HFFc6 (cell line): Measurements from ENCODE around the gene ANKS1A. TPM values are rescaled to one million over a fixed set of nuclear protein-coding genes. Genes with fewer than 3 reads are reported as not detected.
"Not testable (repeated sequence)": the region's sequence is repeated elsewhere in the genome, so short reads cannot be mapped to it uniquely, and the experiment has no call there.

ENCODE experiments used
- DNase-seq: peaks from one replicate; pipeline ENCODE4 v3.0.0-alpha.2; 2018
- H3K27ac Mint-ChIP-seq: 2 replicates; pipeline ENCODE4 v1.8.0; 2020; ENCODE audit warnings: mild to moderate bottlenecking, mixed read lengths
- H3K27me3 Mint-ChIP-seq: 2 replicates; pipeline ENCODE4 v1.8.0; 2021; ENCODE audit warnings: mild to moderate bottlenecking, moderate library complexity, mixed read lengths; ENCODE audit not compliant: insufficient read depth
- H3K36me3 Mint-ChIP-seq: 2 replicates; pipeline ENCODE4 v1.8.0; 2021; ENCODE audit warnings: low read depth, mixed read lengths
- H3K4me1 Mint-ChIP-seq: 2 replicates; pipeline ENCODE4 v1.8.0; 2020; ENCODE audit warnings: low read depth, mixed read lengths
- H3K4me3 Mint-ChIP-seq: 2 replicates; pipeline ENCODE4 v1.8.0; 2020; ENCODE audit warnings: mild to moderate bottlenecking, moderate library complexity, mixed read lengths
- H3K9me3 Mint-ChIP-seq: 2 replicates; pipeline ENCODE4 v1.8.0; 2020; ENCODE audit warnings: mild to moderate bottlenecking, mixed read lengths
- total RNA-seq, 6 experiments: library from RNA; stranded (reverse); fragmentation: NEBNext Ultra II Directional; extraction: Animal tissue kit (Norgen Biotek cat#: 25700); gene quantifications; 2 replicates in 1 of 6; 3 replicates in 5 of 6; pipeline ENCODE4 v1.2.3, GENCODE V29; 2021
- TF ChIP-seq, protein P1 (sequence below): fragments of 200-600 bp; sonication (generic); IDR thresholded peaks from 2 replicates; pipeline ENCODE4 v1.5.0; 2021; ENCODE audit warnings: antibody characterized with exemption, mild to moderate bottlenecking

ANKS1A gene
- total RNA-seq, 6 experiments from 2014 or later: 11.6 to 13.5 (median 13.1) TPM

DNA sequence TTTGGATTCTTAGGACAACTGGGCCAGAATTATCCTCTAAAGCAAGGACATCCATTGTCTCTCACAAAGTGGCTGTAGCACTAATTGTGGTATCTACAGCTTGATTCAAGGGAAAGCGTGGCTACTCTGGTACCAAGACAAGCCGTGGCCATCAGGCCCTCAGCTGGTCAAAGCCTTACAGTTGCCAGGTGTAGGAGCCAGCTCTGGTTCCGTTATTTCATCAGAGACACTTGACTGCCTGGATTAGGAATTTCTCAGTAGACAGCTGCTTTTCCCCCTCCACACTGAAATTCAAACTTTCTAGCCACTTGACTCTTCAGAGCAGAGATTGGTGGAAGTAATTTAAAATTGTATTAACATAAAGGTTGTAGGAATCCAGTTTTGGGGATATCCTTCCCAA, 104.2 kb downstream of the ANKS1A start:
- Mint-ChIP-seq H3K36me3 (0 out of 2 replicates have a peak, but pooled peaks cover 8% of the 10 kb centered on the region), H3K4me3 (no peak overlapping the region), H3K9me3 (no peaks in the 10 kb centered on the region)

DNA sequence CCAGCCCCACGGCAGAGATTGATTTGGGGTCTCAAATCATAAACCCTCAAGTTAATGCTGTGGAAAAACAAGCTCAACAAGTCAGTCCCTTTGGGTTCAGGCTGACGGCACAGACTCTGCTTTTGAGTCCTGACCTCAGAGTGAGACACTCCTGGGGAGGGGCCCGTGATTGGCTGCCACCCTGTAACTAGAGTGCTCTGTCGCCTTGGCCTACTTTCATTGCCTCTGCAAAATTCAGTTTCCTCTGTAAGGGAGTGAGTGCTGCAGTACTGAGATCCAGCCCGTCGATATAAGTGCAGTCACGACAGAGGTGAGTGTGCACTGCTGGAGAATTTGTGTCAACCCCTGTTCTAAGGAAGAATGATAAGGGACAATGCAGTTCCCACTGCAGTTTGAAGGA, 105.6 kb downstream of the ANKS1A start:
- Mint-ChIP-seq H3K36me3 (peaks cover 13% of the 10 kb centered on the region; the same call in 1 of the 2 replicates), H3K4me3 (no peak overlapping the region), H3K9me3 (no peaks in the 10 kb centered on the region), H3K27me3 (no peaks in the 10 kb centered on the region; the same call in 1 of the 2 replicates), H3K27ac (no peak overlapping the region), H3K4me1 (peaks cover 11% of the 10 kb centered on the region)
- TF ChIP-seq, protein P1, sequence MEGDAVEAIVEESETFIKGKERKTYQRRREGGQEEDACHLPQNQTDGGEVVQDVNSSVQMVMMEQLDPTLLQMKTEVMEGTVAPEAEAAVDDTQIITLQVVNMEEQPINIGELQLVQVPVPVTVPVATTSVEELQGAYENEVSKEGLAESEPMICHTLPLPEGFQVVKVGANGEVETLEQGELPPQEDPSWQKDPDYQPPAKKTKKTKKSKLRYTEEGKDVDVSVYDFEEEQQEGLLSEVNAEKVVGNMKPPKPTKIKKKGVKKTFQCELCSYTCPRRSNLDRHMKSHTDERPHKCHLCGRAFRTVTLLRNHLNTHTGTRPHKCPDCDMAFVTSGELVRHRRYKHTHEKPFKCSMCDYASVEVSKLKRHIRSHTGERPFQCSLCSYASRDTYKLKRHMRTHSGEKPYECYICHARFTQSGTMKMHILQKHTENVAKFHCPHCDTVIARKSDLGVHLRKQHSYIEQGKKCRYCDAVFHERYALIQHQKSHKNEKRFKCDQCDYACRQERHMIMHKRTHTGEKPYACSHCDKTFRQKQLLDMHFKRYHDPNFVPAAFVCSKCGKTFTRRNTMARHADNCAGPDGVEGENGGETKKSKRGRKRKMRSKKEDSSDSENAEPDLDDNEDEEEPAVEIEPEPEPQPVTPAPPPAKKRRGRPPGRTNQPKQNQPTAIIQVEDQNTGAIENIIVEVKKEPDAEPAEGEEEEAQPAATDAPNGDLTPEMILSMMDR: no peak
- no peak for DNase-seq

More for the DNA sequence above, 104.2 kb downstream of the ANKS1A start:
- no peak overlapping the region for H3K27ac Mint-ChIP-seq
- H3K4me1 Mint-ChIP-seq: peaks cover 11% of the 10 kb centered on the region
- no peaks in the 10 kb centered on the region; the same call in 1 of the 2 replicates for H3K27me3 Mint-ChIP-seq
- DNase-seq: no peak
- TF ChIP-seq, protein P1: no peak

DNA sequence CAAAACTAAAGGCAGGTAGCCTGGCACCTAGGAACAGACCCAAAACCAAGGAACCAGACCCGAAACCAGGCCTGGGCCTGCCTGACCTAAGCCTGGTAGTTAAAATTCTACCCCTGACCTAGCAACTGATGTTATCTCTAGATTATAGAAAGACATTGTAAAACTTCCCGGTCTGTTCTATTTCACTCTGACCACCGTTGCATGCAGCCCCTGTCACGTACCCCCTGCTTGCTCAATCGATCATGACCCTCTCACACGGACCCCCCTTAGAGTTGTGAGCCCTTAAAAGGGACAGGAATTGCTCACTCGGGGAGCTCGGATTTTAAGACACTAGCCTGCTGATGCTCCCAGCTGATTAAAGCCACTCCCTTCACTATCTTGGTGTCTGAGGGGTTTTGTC, 109.4 kb downstream of the ANKS1A start:
- peaks cover 13% of the 10 kb centered on the region; the same call in 1 of the 2 replicates for H3K36me3 Mint-ChIP-seq
- not testable (repeated sequence) for DNase-seq, H3K9me3 Mint-ChIP-seq, H3K27ac Mint-ChIP-seq, H3K4me1 Mint-ChIP-seq, H3K4me3 Mint-ChIP-seq, H3K27me3 Mint-ChIP-seq

DNA sequence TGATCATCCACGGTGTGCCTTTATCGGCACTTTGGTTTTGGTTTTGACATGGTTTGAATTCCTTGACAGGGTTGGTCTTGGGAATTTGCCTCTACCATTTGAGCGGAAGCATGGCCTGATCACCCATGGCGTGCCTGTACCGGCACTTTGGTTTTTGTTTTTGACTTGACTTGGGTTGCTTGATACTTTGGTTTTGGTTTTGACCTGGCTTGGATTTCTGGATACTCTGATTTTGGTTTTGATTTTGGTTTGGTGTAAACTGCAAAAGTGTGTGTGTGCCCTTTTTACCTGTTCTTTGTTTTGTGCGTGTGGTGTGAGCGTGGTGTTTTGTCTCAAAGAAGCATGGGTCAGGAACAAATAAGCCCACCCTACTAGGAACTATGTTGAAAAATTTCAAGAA, 110.1 kb downstream of the ANKS1A start:
- DNase-seq, H3K4me3 Mint-ChIP-seq, H3K27me3 Mint-ChIP-seq, H3K36me3 Mint-ChIP-seq, H3K27ac Mint-ChIP-seq, H3K9me3 Mint-ChIP-seq, H3K4me1 Mint-ChIP-seq: not testable (repeated sequence)

DNA sequence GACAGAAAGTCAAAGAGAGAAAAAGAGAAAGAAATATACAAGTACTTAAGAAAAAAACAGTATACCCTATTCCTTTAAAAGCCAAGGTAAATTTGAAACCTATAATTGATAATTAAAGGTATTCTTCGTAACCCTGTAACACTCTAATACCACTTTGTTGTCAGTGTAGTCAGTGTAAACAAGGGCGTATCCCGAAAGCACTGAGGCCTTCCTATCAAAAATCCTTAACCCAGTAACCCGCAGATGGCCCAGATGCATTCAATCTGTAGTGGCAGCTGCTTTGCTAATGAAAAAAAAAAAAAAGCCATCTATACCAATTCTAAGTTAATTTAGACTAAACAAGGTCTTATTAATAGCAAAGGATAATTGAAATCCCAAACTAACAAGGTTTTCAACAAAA, 110.9 kb downstream of the ANKS1A start:
- not testable (repeated sequence) for H3K36me3 Mint-ChIP-seq, H3K27ac Mint-ChIP-seq, H3K9me3 Mint-ChIP-seq, H3K4me3 Mint-ChIP-seq, H3K27me3 Mint-ChIP-seq, H3K4me1 Mint-ChIP-seq, DNase-seq

DNA sequence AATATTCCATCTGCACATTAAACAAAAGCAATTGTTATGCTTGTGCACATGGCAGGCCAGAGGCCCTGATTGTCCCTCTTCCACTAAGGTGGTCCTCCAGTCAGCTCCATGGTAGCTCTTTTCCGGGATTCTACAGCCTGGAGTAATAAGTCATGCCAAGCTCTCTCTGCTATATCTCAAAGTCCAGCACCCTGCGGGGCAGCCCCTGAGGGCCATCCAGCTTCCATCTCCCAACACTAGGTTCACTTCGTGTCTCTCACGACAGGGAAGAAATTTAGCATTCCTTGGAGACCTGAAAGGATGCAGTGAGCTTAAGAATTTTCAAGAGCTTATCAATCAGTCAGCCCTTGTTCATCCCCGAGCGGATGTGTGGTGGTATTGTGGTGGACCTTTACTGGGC, 112.3 kb downstream of the ANKS1A start:
- H3K9me3 Mint-ChIP-seq, H3K4me3 Mint-ChIP-seq, H3K27me3 Mint-ChIP-seq, DNase-seq, H3K27ac Mint-ChIP-seq, H3K36me3 Mint-ChIP-seq, H3K4me1 Mint-ChIP-seq: not testable (repeated sequence)

DNA sequence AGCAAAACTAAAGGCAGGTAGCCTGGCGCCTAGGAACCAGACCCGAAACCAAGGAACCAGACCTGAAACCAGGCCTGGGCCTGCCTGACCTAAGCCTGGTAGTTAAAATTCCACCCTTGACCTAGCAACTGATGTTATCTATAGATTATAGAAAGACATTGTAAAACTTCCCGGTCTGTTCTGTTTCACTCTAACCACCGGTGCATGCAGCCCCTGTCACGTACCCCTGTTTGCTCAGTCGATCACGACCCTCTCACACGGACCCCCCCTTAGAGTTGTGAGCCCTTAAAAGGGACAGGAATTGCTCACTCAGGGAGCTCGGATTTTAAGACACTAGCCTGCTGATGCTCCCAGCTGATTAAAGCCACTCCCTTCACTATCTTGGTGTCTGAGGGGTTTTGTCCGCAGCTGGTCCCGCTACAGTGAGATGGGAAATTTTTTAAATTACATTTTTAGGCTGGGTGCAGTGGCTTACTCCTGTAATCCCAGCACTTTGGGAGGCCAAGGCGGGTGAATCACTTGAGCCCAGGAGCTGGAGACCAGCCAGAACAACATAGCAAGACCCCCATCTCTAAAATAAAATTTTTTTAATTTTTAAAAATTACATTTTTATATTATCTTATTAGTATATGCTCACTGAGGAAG, 115.0 kb downstream of the ANKS1A start:
- H3K4me3 Mint-ChIP-seq, H3K27ac Mint-ChIP-seq, DNase-seq, H3K27me3 Mint-ChIP-seq, H3K36me3 Mint-ChIP-seq, H3K9me3 Mint-ChIP-seq, H3K4me1 Mint-ChIP-seq: not testable (repeated sequence)

DNA sequence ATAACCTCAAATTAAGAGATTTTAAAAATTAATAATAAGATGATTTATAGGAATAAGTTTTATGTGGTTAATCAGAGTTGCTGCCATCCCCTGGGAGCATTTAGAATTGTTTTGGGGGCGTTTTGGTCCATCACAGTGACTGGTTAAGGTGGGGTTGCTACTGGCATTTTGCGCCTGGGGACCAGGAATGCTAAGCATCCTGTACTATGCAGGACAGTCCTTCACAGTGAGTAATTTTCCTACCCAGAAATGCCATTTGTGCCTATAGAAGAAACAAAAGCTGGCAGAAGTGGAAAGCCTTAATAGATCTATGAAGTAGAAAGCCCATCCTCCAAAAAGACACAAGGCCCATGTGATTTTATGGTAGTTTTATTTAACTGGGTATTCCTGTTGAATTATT, 118.0 kb downstream of the ANKS1A start:
- H3K9me3 Mint-ChIP-seq: no peaks in the 10 kb centered on the region
- no peak for DNase-seq
- peaks cover 18% of the 10 kb centered on the region for H3K4me1 Mint-ChIP-seq
- 0 out of 2 replicates have a peak, but pooled peaks cover 3% of the 10 kb centered on the region for H3K36me3 Mint-ChIP-seq
- no peaks in the 10 kb centered on the region for H3K27me3 Mint-ChIP-seq
- no peak overlapping the region for H3K27ac Mint-ChIP-seq
- no peak overlapping the region for H3K4me3 Mint-ChIP-seq
- TF ChIP-seq, protein P1: no peak
